ENCODE results near the gene EHD4.

Gene EHD4

DNA sequence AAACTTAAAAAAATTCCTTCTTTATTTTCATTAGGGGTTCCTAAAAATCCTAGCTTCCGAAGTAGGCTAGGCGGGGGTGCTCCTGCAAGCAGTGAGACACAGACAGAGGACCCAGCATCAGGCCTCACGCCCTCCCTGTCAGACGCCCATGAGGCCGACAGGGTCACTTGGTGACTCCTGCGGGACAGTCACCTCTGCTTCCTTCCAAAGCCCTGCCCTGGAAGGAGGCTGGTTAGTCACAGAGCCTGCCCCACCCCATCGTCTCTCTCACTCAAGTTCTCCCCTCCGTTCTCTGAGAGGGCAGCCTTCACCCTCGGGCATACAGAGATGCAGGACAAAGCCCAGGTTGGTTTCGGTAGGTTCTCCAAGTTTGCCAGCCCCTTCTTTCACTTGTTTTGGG is 38.6 kb downstream of the EHD4 start:
- DNase-seq: no peak

DNA sequence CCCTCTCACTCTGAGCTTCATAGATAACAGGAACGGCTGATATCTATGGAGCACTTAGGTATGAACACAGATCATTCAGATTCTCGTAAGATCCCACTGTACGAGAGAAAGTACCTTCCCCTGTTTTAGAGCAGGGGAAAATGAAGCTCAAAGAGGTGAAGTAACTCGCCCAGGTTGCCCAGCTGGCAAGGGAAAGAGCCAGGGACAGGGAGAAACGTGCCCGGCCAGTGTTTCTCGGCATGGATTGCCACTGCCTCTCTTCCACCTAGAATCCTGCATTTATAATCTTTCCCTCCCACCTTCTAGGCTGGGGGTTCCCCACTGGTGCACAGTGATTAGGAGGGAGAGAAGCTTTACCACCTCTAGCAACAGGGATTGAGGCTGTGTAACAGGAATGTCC is 39.0 kb downstream of the EHD4 start:
- DNase-seq: no peak

DNA sequence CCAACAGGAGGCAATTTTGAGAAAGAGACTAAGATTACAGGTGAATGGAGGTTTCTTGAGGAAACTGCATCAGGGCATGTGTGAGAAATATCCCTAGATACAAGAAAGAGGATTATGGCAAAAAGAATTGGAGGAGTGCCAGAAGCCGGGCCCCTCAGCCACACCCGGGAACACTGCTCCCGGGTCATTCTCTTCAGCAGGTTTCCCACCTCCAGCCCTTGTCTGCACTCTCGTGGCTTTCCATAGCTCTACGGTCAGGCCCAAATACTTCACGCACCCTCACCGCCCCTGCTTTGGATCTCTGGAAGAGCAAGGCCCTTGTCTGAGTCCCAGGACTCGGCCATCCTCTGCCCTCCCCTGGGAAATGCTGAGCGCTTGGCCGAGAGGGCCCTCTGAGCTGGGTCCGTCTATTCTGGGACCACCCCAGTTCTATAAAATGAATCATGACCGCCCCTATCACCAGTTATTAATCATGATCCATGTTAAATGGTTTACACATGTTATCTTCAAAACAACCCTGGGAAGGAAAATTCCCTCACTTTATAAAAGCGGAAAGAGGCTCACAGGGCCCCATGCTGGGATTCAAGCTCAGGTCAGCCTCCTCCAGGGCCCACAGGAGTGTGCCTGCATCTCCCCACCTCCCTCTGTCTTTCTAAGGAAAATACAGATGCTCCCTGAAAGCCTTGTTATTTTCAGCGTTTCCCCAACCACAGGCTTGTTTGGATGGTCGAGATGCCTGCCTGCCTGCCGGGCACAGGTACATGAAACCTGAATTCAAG is 39.7 kb downstream of the EHD4 start:
- DNase-seq: no peak

DNA sequence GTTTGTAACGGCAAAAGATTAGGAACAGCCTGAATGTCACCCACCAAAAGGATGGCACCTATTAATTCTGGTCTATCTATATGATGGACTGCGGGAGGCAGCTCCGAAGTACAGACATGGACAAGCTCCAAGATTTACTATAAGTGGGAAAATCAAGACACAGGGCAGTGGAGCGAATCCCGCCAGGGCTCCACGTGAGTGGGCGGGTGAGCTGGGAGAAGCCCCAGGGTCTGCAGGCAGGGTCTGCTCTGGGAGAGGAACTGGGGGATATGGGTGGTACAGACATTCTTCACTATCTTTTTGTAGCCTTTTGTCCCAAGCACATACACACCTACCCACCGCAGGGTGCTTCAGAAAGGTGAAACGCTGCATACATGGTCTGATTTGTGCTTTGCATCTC is 40.3 kb downstream of the EHD4 start:
- no peak for DNase-seq

DNA sequence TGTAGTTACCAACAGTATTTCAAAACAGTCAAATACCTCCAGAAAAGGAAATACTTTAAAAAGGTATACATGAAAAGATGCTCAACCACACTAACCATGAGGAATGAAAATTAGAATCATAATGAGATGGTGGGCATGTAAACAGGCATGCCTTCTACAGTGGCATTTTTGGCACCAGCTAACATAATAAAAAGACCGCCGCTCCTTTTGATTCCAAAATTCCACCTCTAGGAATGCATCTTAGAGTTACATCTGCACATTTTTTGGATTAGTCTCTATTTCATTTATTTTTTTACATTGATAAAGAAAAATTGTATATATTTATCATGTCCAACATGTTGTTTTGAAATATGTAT is 41.5 kb downstream of the EHD4 start:
- DNase-seq: no peak

DNA sequence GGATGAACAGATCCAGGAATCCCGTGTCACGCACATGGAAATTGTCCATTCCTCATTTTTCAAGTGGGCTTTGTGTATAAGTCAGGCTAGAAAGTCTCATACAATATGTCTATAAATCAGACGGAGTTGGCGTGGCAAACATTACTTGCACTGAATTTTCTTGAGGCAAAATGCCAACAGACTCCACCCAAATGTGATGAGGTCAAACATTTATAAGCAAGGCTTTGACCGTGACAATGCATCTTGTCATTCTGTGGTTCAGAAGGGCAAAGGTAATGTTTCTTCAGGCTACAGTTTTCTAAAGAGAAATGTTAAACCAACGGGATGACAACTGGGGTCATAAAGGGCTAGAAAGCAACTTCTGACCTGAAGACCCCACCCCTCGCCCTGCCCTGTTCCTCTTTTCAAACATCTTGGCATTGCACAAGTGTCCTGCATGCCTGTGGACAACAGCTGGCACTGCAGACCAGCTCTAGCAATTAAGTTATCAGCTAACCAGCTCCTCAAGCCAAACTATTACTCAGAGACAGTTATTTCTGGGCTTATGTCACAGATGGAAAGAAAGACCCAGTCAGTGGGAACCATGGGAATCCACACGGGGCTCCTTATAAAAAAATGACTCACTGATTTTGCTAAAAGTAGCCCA is 42.0 kb downstream of the EHD4 start:
- DNase-seq: no peak

DNA sequence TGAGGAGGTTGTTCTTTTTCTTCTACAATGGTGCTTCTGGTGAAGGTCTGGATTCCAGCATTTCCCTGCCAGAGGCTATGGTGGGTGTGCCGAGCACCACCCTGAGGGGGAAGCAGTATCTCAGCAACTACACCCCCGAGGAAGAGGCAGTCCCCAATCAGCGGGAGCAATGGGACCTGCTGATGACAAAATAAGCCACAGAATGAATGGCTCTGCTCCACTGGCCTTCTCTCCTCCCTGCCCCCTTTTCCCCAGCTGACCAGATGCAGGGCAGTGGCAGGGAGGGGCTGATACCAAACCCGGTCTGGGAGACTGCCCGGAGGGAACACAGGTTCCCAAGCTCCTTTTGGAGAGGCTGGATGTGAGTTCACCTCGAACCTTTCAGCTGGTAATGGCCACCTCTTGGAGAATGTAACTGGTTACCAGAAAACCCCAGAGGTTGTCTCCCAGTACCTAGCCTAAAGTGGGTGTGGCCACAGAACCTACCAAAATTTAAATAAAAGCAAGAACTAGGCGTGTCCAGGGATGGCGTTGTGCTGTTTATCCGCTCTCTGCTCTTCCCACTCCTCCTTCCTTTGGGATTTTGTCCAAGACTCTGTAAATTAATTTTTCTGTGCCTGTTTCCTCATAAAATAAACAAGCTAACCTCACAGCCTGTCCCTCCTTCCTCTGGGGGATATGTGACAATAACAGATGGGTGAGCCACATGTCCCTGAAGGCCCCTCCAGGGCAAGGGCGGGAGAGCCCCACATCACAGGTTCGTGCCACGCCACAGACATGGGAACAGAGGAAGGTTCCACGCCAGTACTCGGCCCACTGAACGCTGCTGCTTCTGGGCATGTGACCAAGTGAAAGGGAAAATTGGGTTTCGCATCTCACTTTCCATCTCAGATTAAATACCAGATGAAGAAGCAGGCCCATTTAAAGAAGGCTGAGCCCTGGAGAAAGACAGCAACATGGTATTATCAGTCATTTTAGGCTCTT is 43.4 kb downstream of the EHD4 start:
- DNase-seq: peak; percentile 73

DNA sequence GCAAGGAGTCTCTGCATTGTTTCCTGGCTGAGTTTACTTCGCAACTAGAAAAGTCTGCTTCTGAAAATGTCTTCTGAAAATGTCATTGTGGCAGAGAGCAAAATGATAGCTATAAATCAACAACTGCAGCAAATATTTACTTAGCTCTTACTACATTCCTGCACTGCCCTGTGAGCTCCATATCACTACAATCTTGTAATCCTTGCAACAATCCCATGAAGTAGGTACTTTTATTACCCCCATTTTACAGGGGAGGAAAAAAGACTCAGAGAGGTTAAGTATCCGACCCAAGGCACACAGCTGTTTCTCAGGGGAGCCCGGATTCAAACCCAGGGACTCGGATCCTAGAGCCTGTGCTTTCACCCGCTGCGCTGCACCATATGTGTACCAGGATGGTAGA is 44.3 kb downstream of the EHD4 start:
- DNase-seq: no peak

DNA sequence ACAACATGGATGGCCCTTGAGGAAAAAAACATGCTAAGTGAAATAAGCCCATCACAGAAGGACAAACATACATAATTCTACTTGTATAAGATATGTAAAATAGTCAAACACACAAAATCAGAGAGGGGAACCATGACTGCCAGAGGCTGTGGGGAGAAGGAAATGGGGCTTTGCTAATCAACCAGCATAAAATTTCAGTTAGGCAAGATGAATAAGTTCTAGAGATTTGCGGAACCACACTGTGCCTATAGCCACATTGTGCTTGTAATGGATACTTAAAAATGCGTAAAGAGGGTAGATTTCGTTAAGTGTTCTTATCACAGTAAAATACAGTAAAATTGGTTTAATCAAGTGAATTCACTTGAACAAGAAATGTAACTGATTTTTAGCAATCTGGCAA is 44.8 kb downstream of the EHD4 start:
- no peak for DNase-seq

DNA sequence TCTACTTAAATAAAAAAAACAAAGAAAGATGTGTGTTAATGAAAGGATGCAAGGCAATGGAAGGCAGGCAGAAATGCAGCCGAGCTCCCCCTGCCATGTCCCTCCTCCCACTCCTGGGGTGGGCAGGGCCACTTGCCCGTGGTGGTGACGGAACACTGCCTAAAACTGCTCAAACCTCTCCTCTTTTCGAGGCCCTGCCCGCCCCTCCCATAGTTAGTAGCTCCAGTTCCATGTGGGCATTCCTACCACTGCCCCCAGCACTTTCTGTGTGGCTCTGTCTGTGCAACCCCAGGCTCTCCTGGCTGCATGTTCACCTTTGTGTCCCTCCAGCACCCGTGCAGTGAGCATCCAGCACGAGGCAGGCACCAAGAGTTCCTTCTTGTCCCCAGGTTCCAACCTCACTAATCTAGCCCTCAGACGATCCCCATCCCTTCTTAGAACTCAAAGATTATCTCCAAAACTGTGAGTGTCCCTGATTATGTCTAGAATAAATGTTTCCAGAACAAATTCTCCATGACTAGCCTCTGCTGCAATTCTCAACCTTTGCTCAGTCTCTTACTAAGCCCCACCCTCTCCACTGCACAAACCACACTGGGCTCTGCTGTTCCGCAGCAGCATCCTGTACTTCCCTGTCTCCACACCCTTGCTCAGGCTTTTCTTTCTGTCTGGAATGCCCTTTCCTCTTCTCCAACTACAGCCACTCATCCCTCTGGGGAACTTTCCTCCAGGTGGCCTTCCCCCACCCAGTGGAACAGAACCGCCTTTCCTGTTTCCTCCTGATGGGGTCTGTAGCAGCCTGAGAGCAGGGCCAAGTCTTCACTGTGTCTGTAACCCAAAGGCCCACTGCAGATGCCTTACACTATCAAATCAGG is 45.9 kb downstream of the EHD4 start:
- DNase-seq: no peak

DNA sequence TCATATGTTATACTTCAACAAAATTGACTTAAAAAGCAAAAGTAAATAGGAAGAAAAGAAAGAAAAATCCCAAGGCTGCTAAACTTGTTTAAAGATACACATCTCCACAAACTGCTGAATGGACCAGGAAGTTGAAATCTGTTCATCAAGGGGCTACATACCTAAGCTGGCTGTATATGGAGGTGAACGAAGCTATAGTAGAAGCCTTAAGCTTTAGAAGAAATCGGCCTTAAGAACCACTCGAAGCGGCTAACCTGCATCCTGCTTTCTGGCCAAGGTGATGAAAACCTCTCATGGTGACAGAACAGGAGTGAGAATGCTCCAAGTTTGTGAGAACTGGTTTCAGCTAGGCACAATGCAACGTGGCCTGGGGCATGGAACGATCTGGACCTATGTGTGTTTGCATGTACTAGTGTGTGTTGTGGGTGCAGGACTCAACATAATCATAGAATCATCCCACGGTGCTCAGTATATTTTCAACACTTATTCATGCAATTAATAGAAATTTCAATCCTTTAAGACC is 47.2 kb downstream of the EHD4 start:
- DNase-seq: no peak

DNA sequence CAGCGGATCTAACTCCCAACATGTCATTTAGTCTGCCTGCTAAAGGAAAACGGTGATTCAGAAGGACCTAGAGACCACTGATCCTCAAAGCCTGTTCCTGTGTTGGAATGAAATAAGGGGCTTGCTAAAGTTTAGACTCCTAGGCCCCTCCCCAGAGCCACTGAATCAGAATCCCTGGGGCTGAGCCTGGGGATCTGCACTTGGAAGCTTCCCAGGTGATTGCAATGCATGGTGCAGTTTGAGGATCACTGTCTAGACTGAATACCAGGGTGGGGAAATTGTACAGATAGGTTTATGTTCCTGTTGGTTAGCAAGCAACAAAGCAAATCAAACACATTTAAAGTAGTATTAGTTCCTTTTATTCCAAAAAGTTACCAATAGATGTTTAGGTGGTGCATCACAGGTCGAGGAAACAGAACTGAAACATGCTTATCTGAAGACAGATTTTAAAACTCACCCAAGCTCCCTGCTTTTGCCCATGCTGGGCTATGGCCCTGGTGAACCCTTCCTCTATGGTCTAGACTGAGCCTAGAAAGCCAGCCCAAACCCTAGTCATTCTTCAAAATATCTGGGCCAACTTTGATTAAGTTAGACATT is 48.9 kb downstream of the EHD4 start:
- DNase-seq: no peak

DNA sequence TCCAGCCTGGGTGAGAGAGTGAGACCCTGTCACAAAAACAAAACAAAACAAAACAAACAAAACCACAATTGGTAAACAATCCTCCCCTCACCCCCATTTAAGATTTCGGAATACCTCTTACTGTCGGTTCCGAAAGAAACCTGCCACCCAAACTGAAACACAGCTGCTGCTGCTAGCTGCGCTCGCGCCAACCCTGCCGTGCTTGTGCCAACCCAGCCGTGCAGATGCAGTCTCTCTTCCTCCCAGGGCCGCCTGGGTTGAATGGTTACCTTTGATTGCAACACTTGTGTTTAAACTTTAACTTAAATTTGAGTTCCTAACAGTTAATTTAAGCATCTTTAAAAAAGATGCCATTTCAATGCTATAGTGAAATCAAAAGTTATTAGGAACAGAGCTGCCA is 50.0 kb downstream of the EHD4 start:
- DNase-seq: no peak

DNA sequence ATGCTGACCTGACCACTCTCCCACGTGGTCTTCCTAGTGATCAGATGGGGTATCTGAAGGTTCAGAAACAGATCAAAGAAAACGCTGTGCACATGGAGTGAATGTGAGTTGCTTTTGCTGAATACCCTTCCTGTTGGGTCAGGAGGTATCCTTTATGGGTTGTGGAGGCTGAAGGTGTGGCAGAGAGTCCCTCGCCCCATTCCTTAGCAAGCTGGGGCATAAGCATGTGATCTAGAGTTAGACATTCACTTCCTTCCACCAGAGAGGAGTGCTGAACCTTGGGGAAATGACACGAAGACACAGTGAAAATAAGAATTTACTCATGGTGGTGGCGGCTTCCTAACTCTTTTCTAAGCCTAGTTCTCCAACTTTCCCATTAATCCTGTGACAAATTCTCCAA is 50.7 kb downstream of the EHD4 start:
- no peak for DNase-seq

DNA sequence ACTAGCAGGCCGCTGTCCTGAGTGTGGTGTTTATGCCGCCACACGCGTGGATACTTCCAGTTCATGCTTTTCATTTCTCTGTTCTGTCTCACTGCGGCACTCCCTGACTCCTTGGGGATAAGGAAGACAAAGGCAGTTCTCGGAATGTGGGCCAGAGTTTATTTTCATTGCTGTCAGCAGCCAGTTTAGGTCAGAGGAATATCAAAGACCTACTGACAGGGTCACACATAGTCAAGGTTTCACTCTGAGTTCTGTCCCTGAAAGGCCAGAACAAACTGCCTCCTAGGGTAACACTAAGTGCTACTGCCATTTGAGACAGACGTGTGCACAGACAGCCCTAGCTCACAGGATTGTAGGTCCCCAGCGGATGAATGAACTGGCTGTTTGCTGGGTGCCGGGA is 51.2 kb downstream of the EHD4 start:
- no peak for DNase-seq

DNA sequence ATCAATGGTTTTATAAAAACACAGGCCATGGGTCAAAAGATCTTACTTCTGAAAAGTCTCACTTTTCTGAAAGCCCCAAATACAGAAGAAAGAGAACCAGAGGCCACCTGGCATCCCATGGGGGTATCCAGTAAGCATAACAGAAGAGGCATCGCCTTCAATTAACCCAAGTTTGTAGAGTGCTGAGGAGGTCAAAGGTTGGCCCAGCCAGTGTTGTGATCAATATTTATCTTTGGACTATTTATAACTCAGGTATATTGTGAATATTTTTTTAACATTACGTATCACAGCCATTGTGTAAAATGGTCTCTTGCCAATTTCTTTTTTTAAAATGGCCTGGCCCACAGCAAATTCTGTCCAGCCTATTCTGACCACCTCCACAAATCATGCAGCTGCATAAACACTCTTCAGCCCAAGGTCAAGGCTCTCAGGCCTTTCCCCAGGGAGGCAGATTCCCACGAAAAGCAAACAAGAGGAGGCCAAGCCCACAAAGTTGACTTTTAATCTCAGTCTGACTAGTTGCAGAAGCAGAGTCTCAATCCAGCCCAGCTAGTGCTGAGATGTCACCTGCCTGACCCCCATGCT is 52.3 kb downstream of the EHD4 start:
- DNase-seq: no peak

DNA sequence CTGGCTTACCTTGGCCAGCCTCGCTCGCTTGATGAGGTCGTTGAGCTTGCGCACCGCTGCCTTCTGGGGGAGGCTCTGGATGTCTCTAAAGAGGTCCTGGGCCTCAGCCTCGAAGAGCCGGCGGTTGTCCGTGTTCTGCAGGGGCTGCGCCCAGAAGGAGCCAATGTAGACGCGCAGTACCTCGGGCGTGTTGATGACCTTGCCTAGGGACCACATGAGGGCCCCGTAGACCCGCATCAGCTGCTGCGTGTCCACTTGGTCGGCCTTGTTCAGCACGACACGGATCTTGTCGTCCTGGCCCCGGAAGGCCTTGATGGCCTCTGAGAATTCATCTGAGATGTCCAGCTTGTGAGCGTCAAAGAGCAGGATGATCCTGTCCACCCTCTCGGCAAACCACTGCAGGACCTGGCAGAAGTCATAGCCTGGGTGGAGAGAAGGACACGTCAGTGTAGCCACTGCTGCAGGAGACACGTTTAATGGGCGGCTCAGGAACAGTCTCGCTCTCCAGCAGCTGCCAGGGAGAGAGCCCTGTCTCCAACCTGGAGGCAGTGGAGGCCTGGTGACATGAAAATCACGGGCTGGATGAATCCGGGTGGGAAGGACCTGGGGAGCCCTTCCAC is 53.0 kb downstream of the EHD4 start:
- DNase-seq: no peak

DNA sequence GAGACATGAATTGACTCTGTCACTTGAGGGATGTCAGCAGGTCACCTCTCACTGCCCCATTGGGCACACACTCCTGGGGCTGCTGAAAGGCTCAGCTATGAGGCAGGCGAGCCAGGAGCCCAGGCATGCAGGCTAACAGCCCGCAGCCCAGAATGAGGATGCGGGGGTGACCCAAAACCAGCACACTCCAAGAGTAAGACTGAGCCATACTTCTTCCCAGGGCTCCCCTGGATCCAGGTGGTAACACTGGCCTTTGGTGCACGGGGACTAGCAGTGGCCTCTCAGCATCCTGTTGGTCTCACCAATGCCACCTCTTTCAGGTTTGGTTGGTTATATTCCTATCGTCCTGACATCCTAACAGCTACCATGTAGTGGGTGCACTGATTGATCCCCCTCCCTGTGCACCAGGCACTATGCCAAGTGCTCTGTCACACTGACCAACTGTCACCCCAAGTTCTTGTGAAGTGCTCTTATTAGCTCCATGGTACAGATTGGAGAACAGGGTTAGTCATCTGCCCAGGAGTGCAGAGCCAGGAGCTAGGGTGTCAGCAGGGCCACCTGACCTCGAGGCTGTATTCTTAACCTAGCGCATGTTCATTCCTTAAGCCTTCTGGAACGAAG is 53.7 kb downstream of the EHD4 start:
- no peak for DNase-seq

DNA sequence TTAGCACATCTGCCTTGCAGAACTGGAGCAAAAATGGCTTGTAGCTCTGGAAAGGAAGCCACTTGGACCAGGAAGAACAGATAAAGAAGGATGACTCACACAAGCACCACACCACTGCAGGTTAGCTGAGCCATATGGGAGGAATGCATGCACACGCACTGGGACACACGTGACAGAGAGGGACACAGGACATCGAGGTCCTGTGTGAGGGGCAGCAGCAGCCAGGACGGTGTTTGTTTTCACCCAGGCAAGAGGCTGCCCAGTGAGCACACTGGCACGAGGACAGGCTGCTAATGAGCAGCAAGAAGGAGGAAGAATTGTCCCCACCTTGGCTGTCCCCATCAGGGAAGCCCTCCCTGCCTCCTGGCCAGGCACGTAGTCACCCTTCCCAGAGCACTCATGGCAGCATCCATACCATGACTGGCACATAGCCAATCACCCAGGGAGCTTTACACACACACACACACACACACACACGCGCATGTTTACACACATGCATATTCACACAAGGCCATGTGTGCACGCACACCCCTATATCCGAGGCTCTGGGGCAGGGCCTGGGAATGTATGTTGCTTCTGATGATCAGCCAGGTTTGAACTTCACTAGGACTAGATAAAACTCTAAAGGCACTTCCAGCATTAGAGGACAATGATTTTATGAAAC is 54.5 kb downstream of the EHD4 start:
- DNase-seq: no peak

Measured in NCI-H2171 treated with DMSO at 0.1 percent for 48 hours (cell line).